GM12875 (cell line): ENCODE data around the gene ATG13.

Experiments
- H3K4me3 ChIP-seq: one replicate; pipeline ENCODE4 v1.5.1; 2011; ENCODE audit warnings: low read depth, low read length, control low read depth
- CTCF ChIP-seq: IDR thresholded peaks from 2 replicates; pipeline ENCODE4 v1.5.1; 2011; ENCODE audit warnings: low read depth, mild to moderate bottlenecking, control low read depth, inconsistent platforms, low read length, moderate library complexity, borderline replicate concordance; ENCODE audit not compliant: insufficient read depth

Gene ATG13

GRCh38 chr11:46675949-46676348 lies 58.6 kb downstream of the ATG13 start:
- no peak overlapping the region for H3K4me3 ChIP-seq
- TF ChIP-seq CTCF, result no peak

GRCh38 chr11:46676436-46677158 lies 59.2 kb downstream of the ATG13 start:
- TF ChIP-seq CTCF, result no peak
- H3K4me3 ChIP-seq, result no peak overlapping the region

GRCh38 chr11:46677169-46677568 lies 59.8 kb downstream of the ATG13 start:
- TF ChIP-seq CTCF, result no peak
- H3K4me3 ChIP-seq, result no peak overlapping the region

- no peak for TF ChIP-seq CTCF
- H3K4me3 ChIP-seq, result no peak overlapping the region
These were observed 60.8 kb downstream of the ATG13 start for GRCh38 chr11:46677991-46678740.

- H3K4me3 ChIP-seq, result no peak overlapping the region
- TF ChIP-seq CTCF, result no peak
These were observed 61.4 kb downstream of the ATG13 start for GRCh38 chr11:46678741-46679130.

GRCh38 chr11:46679241-46680163 lies 62.1 kb downstream of the ATG13 start:
- no peak for TF ChIP-seq CTCF
- no peak overlapping the region for H3K4me3 ChIP-seq
